AG20443 (cell line): Measurements from ENCODE around the gene SLC6A18.

Source experiments
- DNase-seq: peaks from one replicate; pipeline ENCODE4 v3.0.0; 2012; ENCODE audit warnings: low spot score, mixed read lengths

Gene SLC6A18

GRCh38 chr5:1186351-1187233, 38.6 kb upstream of the SLC6A18 start:
- DNase-seq, result no peak

- no peak for DNase-seq
These were observed 37.8 kb upstream of the SLC6A18 start for GRCh38 chr5:1187234-1187949.

GRCh38 chr5:1187950-1188334, 37.2 kb upstream of the SLC6A18 start:
- no peak for DNase-seq

- DNase-seq, result no peak
These were observed 36.7 kb upstream of the SLC6A18 start for GRCh38 chr5:1188464-1188863.

- DNase-seq, result no peak
These were observed 35.9 kb upstream of the SLC6A18 start for GRCh38 chr5:1189269-1189668.

GRCh38 chr5:1190278-1190677, 34.9 kb upstream of the SLC6A18 start:
- no peak for DNase-seq

GRCh38 chr5:1190837-1191239, 34.3 kb upstream of the SLC6A18 start:
- no peak for DNase-seq

GRCh38 chr5:1192971-1193590, 32.1 kb upstream of the SLC6A18 start:
- DNase-seq, result no peak

- no peak for DNase-seq
These were observed 31.6 kb upstream of the SLC6A18 start for GRCh38 chr5:1193591-1193985.

GRCh38 chr5:1194378-1194777, 30.8 kb upstream of the SLC6A18 start:
- no peak for DNase-seq

GRCh38 chr5:1195439-1195838, 29.7 kb upstream of the SLC6A18 start:
- DNase-seq, result no peak

- no peak for DNase-seq
These were observed 29.3 kb upstream of the SLC6A18 start for GRCh38 chr5:1195916-1196315.

GRCh38 chr5:1196562-1196961, 28.6 kb upstream of the SLC6A18 start:
- DNase-seq, result no peak

- DNase-seq, result no peak
These were observed 27.1 kb upstream of the SLC6A18 start for GRCh38 chr5:1197876-1198666.

- no peak for DNase-seq
These were observed 25.9 kb upstream of the SLC6A18 start for GRCh38 chr5:1199340-1199648.

- no peak for DNase-seq
These were observed 25.3 kb upstream of the SLC6A18 start for GRCh38 chr5:1199649-1200494.

GRCh38 chr5:1200495-1201326, 24.5 kb upstream of the SLC6A18 start:
- DNase-seq, result no peak

- DNase-seq, result no peak
These were observed 23.7 kb upstream of the SLC6A18 start, which contains the start of gene SLC6A19 for GRCh38 chr5:1201327-1202025. SLC6A19 (plus strand) TSS chr5:1201595; CDS start chr5:1201651, 56 bp downstream.

- no peak for DNase-seq
These were observed 23.0 kb upstream of the SLC6A18 start for GRCh38 chr5:1202026-1202797.
